Measurements from ENCODE around the gene OR2G2. TPM values are rescaled to one million over a fixed set of nuclear protein-coding genes. Genes with fewer than 3 reads are reported as not detected.

Gene OR2G2, protein sequence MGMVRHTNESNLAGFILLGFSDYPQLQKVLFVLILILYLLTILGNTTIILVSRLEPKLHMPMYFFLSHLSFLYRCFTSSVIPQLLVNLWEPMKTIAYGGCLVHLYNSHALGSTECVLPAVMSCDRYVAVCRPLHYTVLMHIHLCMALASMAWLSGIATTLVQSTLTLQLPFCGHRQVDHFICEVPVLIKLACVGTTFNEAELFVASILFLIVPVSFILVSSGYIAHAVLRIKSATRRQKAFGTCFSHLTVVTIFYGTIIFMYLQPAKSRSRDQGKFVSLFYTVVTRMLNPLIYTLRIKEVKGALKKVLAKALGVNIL
- not detected for total RNA-seq (ENCODE audit: unreplicated experiment)
- long read RNA-seq = 0 reads

DNA sequence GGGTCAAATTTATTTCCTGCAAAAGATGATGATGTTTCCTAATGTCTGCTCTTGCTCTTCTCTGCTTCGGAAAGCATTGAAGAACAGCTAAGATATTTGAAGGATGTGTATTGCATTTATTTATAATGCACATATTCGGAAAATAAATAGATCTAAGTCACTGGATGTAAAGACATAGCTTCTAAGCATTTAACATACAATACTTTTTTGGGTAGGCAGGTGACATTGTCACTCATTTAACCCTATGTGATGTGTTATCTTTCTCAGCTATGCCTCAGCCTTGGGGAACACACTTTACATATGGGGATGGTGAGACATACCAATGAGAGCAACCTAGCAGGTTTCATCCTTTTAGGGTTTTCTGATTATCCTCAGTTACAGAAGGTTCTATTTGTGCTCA is at the start of gene OR2G2:
TSS of gene OR2G2 (plus strand) at position 301 of the 400 bp plus-strand sequence. CDS start at position 301, 0 bp downstream.
- DNase-seq (ENCODE audit: low spot score) = no peak
- Mint-ChIP-seq H3K27ac (ENCODE audit: unreplicated experiment) (no peak within 1 kb of the TSS), H3K4me1 (ENCODE audit: unreplicated experiment) (peaks cover 4% of the 10 kb centered on the region), H3K27me3 (ENCODE audit: unreplicated experiment) (peaks cover 4% of the 10 kb centered on the region), H3K4me3 (ENCODE audit: unreplicated experiment) (no peak within 1 kb of the TSS), H3K36me3 (ENCODE audit: low read depth, unreplicated experiment) (no peaks in the 10 kb centered on the region), H3K9me3 (ENCODE audit: unreplicated experiment) (no peaks in the 10 kb centered on the region)
- TF ChIP-seq, protein P1, sequence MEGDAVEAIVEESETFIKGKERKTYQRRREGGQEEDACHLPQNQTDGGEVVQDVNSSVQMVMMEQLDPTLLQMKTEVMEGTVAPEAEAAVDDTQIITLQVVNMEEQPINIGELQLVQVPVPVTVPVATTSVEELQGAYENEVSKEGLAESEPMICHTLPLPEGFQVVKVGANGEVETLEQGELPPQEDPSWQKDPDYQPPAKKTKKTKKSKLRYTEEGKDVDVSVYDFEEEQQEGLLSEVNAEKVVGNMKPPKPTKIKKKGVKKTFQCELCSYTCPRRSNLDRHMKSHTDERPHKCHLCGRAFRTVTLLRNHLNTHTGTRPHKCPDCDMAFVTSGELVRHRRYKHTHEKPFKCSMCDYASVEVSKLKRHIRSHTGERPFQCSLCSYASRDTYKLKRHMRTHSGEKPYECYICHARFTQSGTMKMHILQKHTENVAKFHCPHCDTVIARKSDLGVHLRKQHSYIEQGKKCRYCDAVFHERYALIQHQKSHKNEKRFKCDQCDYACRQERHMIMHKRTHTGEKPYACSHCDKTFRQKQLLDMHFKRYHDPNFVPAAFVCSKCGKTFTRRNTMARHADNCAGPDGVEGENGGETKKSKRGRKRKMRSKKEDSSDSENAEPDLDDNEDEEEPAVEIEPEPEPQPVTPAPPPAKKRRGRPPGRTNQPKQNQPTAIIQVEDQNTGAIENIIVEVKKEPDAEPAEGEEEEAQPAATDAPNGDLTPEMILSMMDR (IDR thresholded peaks at IDR 0.05; ENCODE audit: unreplicated experiment) = no peak

DNA sequence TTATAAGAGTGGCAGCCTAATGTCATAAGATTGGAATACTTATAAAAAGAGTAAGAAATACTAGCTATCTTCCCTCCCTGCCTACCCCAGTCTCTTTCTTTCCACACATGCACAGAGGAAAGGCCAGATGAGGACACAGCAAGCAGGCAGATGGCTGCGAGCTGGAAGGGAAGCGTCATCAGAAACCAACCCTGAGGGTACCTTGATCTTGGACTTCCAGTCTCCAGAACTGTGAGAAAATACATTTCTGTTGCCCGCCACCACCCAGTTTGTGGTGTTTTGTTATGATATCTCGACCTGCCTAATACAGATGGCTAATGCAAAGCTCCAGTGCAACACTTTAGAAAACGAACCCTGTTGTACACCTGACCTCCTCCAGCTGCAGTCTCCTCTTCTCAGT is 49.6 kb upstream of the OR2G2 start:
- H3K36me3 Mint-ChIP-seq (ENCODE audit: low read depth, unreplicated experiment) = no peaks in the 10 kb centered on the region
- no peak for DNase-seq (ENCODE audit: low spot score)
- TF ChIP-seq, protein P1 (IDR thresholded peaks at IDR 0.05; ENCODE audit: unreplicated experiment) = no peak
- no peak overlapping the region for H3K27ac Mint-ChIP-seq (ENCODE audit: unreplicated experiment)
- peaks cover 2% of the 10 kb centered on the region for H3K27me3 Mint-ChIP-seq (ENCODE audit: unreplicated experiment)
- no peaks in the 10 kb centered on the region for H3K9me3 Mint-ChIP-seq (ENCODE audit: unreplicated experiment)
- no peak overlapping the region for H3K4me3 Mint-ChIP-seq (ENCODE audit: unreplicated experiment)
- H3K4me1 Mint-ChIP-seq (ENCODE audit: unreplicated experiment) = no peaks in the 10 kb centered on the region

DNA sequence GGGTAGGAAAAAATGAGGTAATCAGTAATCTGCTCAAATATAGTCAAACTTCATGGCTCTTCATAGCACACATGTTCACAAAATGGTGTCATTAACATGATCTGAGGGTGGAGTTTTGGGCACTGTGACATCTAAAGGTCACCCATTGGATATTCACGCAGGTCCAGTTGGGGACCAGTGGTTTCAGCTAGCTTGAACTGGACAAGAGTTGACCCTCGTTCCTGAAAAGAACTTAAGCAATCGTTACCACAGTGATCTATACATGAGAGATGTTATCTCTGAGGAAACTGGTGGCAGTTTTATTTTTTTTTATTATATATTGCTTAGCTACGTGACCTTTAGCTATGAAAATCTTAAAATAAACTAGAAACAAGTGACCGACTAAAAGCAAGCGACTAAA is 48.9 kb upstream of the OR2G2 start:
- Mint-ChIP-seq H3K4me1 (ENCODE audit: unreplicated experiment) (no peaks in the 10 kb centered on the region), H3K9me3 (ENCODE audit: unreplicated experiment) (no peaks in the 10 kb centered on the region), H3K4me3 (ENCODE audit: unreplicated experiment) (no peak overlapping the region), H3K36me3 (ENCODE audit: low read depth, unreplicated experiment) (no peaks in the 10 kb centered on the region), H3K27me3 (ENCODE audit: unreplicated experiment) (peaks cover 2% of the 10 kb centered on the region), H3K27ac (ENCODE audit: unreplicated experiment) (no peak overlapping the region)
- TF ChIP-seq, protein P1 (IDR thresholded peaks at IDR 0.05; ENCODE audit: unreplicated experiment) = no peak
- DNase-seq (ENCODE audit: low spot score) = no peak

DNA sequence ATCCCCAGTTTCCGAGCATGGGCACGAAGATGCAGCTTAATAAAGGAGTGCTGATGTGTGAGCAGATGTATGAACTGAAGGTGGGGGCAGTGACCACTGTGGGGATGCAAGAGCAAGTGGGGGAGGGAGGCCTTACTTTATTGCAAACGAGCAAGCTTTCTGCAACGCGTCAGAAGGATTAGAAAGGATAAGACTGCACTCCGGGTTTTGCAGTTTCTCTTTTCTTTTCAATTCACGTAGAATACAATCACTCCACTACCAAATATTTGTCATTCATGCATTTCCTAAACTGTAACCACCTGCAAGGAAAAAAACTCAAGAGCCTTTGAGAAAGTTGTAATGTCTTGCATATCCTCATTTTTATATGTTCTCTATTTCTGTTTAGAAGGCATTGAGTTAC is 47.6 kb upstream of the OR2G2 start:
- H3K36me3 Mint-ChIP-seq (ENCODE audit: low read depth, unreplicated experiment) = no peaks in the 10 kb centered on the region
- H3K27me3 Mint-ChIP-seq (ENCODE audit: unreplicated experiment) = peaks cover 2% of the 10 kb centered on the region
- no peak overlapping the region for H3K27ac Mint-ChIP-seq (ENCODE audit: unreplicated experiment)
- no peak for DNase-seq (ENCODE audit: low spot score)
- TF ChIP-seq, protein P1 (IDR thresholded peaks at IDR 0.05; ENCODE audit: unreplicated experiment) = no peak
- no peaks in the 10 kb centered on the region for H3K4me1 Mint-ChIP-seq (ENCODE audit: unreplicated experiment)
- no peaks in the 10 kb centered on the region for H3K9me3 Mint-ChIP-seq (ENCODE audit: unreplicated experiment)
- no peak overlapping the region for H3K4me3 Mint-ChIP-seq (ENCODE audit: unreplicated experiment)

DNA sequence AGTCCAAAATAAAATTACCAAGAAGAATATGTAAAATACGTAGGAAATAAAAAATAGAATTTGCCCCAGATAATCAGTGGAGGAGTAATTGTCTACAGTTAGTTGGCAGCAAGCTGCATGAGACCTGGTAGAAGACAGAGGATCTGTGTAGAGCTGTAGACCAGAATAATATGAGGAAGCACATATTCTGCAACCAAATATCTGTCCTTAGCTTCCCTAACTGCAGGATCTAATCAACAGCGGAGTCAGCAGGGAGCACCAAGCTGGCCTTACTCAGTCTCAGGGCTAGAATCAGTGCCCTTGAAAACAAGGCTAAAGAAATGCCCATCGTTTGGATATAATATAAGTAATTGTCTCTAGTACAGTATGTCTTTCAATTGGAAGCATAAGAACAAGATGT is 45.3 kb upstream of the OR2G2 start:
- peaks cover 2% of the 10 kb centered on the region for H3K27me3 Mint-ChIP-seq (ENCODE audit: unreplicated experiment)
- DNase-seq (ENCODE audit: low spot score) = no peak
- no peak overlapping the region for H3K27ac Mint-ChIP-seq (ENCODE audit: unreplicated experiment)
- H3K4me3 Mint-ChIP-seq (ENCODE audit: unreplicated experiment) = no peak overlapping the region
- H3K4me1 Mint-ChIP-seq (ENCODE audit: unreplicated experiment) = peaks cover 3% of the 10 kb centered on the region
- H3K36me3 Mint-ChIP-seq (ENCODE audit: low read depth, unreplicated experiment) = no peaks in the 10 kb centered on the region
- H3K9me3 Mint-ChIP-seq (ENCODE audit: unreplicated experiment) = no peaks in the 10 kb centered on the region
- TF ChIP-seq, protein P1 (IDR thresholded peaks at IDR 0.05; ENCODE audit: unreplicated experiment) = no peak
